Activated naive CD4-positive, alpha-beta T cell treated with anti-CD3 and anti-CD28 coated beads, Interleukin-2, amount 50 U/mL, for 24 hours (primary cell): Measurements from ENCODE around the gene TSPAN13.

Experiments
- H3K27ac Mint-ChIP-seq: one replicate; pipeline ENCODE4 v1.8.0; 2021; ENCODE audit warnings: mild to moderate bottlenecking, mixed read lengths
- H3K27me3 Mint-ChIP-seq: one replicate; pipeline ENCODE4 v1.8.0; 2021; ENCODE audit warnings: mixed read lengths
- H3K36me3 Mint-ChIP-seq: one replicate; pipeline ENCODE4 v1.8.0; 2021; ENCODE audit warnings: mixed read lengths
- H3K4me1 Mint-ChIP-seq: one replicate; pipeline ENCODE4 v1.8.0; 2021; ENCODE audit warnings: mixed read lengths
- H3K4me3 Mint-ChIP-seq: one replicate; pipeline ENCODE4 v1.8.0; 2021; ENCODE audit warnings: mild to moderate bottlenecking, mixed read lengths
- H3K9me3 Mint-ChIP-seq: one replicate; pipeline ENCODE4 v1.8.0; 2021; ENCODE audit warnings: mixed read lengths

TSPAN13 gene

DNA sequence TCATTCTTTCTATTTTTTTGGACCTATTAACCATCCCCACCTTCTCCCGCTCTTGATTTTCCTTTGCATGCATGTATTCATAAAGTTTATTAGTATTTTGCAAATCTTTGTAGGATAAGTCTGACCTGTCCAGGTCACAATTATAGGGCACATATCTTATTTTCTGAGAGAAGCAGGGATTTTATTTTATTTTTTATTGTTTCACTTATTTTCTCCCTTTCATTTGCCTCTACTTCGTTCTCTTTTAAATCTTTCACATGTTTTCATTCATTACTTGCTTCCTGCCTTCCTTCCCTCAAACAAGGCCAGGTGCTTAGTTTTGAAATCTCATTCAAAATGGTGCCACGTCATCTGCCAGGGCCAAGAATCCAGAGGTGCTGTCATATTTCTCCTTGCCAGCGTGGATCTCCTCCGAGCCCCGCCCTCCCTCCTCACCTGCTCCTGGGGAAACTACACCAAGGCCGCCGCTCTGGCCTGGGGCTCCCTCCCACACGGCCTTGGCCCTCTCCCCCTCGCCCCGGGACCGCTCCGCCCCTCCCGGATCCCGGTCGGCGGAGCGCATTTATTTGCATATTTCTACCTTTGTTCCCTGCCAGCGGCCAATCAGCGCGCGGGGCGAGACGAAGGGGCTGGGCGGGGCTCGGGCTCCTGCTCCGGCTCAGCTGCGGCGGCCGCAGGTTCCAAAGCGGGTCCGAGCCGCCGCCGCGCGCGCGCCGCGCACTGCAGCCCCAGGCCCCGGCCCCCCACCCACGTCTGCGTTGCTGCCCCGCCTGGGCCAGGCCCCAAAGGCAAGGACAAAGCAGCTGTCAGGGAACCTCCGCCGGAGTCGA lies at the start of gene TSPAN13:
TSS of gene TSPAN13 (plus strand) at position 654 of the 830 bp plus-strand sequence. CDS start 213 bp downstream, outside the sequence.
- peak within 1 kb of the TSS; percentile 81 for H3K4me3 Mint-ChIP-seq
- H3K4me1 Mint-ChIP-seq: peaks cover 11% of the 10 kb centered on the region
- peaks cover 31% of the 10 kb centered on the region for H3K27me3 Mint-ChIP-seq
- peak within 1 kb of the TSS; percentile 13 for H3K27ac Mint-ChIP-seq
- H3K9me3 Mint-ChIP-seq: no peaks in the 10 kb centered on the region
- H3K36me3 Mint-ChIP-seq: peaks cover 2% of the 10 kb centered on the region

DNA sequence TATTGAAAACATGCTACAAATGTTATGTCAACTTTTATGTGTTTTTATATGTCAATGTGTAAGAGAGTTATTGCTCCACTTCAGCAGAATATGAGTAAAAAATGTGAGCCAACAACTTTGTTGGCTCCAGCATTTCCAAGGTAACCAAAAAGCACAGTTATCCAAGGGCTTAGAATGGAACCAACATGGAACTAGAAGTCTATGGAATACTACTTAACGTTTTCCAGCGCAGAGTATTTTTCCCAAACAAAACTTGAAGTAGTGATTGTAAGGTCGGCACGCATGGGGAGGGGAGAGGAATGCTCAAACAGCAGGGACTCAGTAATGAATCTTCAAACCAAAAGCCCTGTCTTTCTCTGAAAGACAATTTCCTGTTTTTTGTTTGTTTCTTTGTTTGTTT lies 45.0 kb upstream of the TSPAN13 start:
- H3K4me3 Mint-ChIP-seq: no peak overlapping the region
- peak overlapping the region; percentile 76 for H3K27ac Mint-ChIP-seq
- H3K36me3 Mint-ChIP-seq: peaks cover 28% of the 10 kb centered on the region
- peaks cover 14% of the 10 kb centered on the region for H3K4me1 Mint-ChIP-seq
- H3K27me3 Mint-ChIP-seq: no peaks in the 10 kb centered on the region
- no peaks in the 10 kb centered on the region for H3K9me3 Mint-ChIP-seq

DNA sequence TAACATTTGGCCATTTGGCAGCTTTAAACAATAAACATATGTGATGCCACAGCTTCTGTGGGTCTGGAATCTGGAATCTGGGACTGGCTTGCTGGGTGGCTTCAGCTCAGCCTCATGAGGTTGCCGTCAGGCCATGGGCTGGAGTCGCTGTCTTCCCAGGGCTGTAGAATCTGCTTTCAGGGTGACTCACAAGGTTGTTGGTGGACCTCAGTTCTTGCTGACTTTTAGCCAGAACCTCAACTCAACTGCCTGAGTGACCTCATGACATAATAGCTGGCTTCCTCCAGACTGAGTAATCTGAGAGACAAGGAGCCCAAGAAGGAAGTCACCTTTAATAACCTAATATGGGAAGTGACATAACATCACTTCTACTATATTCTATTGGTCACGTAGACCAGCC lies 44.6 kb upstream of the TSPAN13 start:
- peaks cover 14% of the 10 kb centered on the region for H3K4me1 Mint-ChIP-seq
- H3K4me3 Mint-ChIP-seq: no peak overlapping the region
- H3K27me3 Mint-ChIP-seq: no peaks in the 10 kb centered on the region
- H3K27ac Mint-ChIP-seq: no peak overlapping the region
- no peaks in the 10 kb centered on the region for H3K9me3 Mint-ChIP-seq
- H3K36me3 Mint-ChIP-seq: peaks cover 26% of the 10 kb centered on the region

DNA sequence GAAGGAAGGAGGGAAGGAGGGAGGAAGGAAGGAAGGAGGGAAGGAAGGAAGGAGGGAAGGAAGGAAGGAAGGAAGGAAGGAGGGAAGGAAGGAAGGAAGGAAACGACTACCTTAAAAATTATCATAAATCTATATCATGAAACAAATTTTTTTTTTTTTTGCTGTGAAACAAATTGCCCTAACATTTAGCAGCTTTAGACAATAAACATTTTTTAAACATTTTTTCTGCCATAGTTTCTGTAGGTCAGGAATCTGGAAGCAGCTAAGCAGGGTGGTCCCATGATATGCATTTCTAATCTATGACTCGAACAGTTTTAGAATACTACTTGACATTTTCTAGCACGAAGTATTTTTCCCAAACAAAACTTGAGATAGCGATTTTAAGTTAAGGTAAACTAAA lies 42.9 kb upstream of the TSPAN13 start:
- H3K4me1 Mint-ChIP-seq: peaks cover 14% of the 10 kb centered on the region
- peaks cover 20% of the 10 kb centered on the region for H3K36me3 Mint-ChIP-seq
- H3K27me3 Mint-ChIP-seq: no peaks in the 10 kb centered on the region
- no peaks in the 10 kb centered on the region for H3K9me3 Mint-ChIP-seq
- no peak overlapping the region for H3K4me3 Mint-ChIP-seq
- H3K27ac Mint-ChIP-seq: no peak overlapping the region

DNA sequence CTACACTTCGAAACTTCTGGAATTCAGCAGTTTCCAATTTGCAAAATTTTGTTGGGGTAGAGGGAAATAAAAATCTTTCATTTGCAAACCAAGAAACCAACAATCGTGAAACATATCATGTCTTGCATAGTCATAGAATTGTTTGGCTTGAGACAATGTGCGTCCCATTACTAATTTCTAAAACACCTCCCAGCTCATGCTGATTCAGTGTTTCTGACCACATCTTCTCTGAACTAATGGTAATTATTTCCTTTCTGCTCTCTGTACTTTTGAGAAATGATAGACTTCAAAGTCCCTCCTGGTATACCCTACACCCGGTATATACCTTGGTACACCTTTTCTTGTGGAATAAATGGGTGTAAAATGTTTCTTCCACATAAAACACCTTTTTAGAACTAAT lies 41.8 kb upstream of the TSPAN13 start:
- Mint-ChIP-seq H3K4me1 (peaks cover 14% of the 10 kb centered on the region), H3K4me3 (no peak overlapping the region), H3K36me3 (peaks cover 16% of the 10 kb centered on the region), H3K9me3 (no peaks in the 10 kb centered on the region), H3K27me3 (no peaks in the 10 kb centered on the region), H3K27ac (peak overlapping the region; percentile 56)

DNA sequence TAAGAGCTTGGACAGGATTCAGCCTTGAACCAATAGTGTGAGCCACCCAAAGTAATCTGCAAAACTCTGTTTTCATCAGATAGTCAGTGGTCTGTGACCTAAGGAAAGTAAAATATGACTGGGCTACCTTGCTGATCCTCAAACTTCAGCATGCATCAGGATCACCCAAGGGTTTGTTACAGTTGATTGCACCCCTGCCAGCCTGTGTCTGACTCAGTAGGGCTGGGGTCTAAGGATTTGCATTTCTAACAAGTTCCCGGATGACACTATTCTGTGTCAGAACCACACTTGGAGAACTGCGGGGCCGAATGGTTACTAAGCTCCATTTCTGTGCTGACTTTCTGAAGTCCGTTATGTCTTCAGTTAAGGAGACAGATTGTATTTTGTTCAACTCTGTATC lies 40.6 kb upstream of the TSPAN13 start:
- no peaks in the 10 kb centered on the region for H3K27me3 Mint-ChIP-seq
- H3K27ac Mint-ChIP-seq: no peak overlapping the region
- no peaks in the 10 kb centered on the region for H3K9me3 Mint-ChIP-seq

DNA sequence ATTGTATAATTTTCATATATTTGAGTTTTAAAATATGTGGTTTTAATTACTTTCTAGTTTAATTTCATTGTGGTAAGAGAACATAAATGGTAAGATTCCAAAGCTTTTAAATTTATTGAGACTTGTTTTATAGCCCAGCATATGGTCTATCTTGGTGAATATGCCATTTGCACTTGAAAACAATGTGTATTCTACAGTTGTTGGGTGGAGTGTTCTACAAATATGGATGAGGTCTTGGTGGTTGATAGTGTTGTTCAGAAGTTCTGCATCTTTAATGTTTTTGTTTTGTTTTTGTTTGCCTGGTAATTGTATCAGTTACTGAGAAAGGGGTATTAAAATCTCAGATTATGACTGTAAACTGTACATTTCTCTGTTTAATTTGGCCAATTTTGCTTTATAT lies 37.6 kb upstream of the TSPAN13 start:
- peaks cover 18% of the 10 kb centered on the region for H3K36me3 Mint-ChIP-seq
- H3K4me1 Mint-ChIP-seq: peaks cover 17% of the 10 kb centered on the region
- no peaks in the 10 kb centered on the region for H3K27me3 Mint-ChIP-seq
- H3K4me3 Mint-ChIP-seq: no peak overlapping the region
- no peaks in the 10 kb centered on the region for H3K9me3 Mint-ChIP-seq
- H3K27ac Mint-ChIP-seq: no peak overlapping the region

More for the DNA sequence above, 40.6 kb upstream of the TSPAN13 start:
- Mint-ChIP-seq H3K4me1 (peaks cover 14% of the 10 kb centered on the region), H3K36me3 (peaks cover 19% of the 10 kb centered on the region), H3K4me3 (no peak overlapping the region)

DNA sequence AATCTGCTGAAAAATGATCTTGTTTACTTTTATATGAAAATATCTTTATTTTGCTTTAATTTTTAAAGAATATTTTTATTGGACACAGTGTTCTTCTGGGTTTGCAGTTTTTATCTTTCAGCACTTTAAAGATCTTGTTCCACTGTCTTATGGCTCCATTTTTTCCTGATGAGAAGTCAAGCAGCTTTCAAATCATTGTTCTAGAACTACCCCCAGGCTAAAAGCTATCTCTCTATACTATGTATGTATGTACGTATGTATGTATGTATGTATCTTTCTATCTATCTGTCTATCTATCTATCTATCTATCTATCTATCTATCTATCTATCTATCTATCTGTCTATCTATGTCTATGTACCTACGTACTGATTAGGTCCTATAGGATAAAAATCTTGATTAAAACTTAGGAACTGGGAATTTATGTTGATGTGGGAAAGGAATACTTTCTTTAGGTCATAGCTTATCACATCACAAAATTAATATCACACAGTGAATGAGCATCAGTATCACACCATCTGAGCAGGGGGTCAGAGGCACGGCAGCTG lies 35.4 kb upstream of the TSPAN13 start:
- H3K9me3 Mint-ChIP-seq: no peaks in the 10 kb centered on the region
- peaks cover 13% of the 10 kb centered on the region for H3K36me3 Mint-ChIP-seq
- no peak overlapping the region for H3K4me3 Mint-ChIP-seq
- no peaks in the 10 kb centered on the region for H3K27me3 Mint-ChIP-seq
- peaks cover 11% of the 10 kb centered on the region for H3K4me1 Mint-ChIP-seq
- no peak overlapping the region for H3K27ac Mint-ChIP-seq

DNA sequence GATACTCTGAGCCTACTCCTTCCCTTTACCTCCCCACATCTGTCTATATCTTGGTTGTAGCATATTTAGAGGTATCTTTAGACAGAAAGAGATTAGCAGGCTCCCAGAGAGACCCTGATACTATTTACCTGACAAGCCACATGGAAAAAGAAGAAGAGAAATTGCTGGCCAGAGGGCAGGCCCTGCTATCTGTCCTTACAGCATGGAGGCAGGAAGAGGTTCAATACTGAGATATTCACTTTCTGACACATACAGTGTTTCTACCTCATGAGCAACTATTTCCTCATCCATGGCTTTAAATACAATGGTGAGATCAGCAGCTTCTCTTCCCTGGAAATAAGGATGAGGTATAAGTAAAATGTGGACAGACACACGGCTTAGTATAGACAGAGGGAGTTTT lies 33.9 kb upstream of the TSPAN13 start:
- Mint-ChIP-seq H3K4me1 (peaks cover 11% of the 10 kb centered on the region), H3K9me3 (no peaks in the 10 kb centered on the region)

DNA sequence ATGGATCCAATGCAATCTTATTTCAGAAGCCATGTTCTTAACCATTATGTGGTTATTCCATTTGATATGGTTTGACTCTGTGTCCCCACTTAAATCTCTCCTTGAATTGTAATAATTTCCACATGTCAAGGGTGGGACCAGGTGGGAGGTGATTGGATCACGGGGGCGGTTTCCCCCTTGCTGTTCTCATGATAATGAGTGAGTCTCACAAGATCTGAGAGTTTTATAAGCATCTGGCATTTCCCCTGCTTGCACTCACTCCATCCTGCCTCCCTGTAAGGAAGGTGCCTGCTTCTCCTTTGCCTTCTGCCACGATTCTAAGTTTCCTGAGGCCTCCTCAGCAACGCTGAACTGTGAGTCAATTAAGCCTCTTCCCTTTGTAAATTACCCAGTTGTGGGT lies 32.0 kb upstream of the TSPAN13 start:
- Mint-ChIP-seq H3K4me1 (peaks cover 11% of the 10 kb centered on the region), H3K36me3 (peaks cover 10% of the 10 kb centered on the region), H3K9me3 (no peaks in the 10 kb centered on the region), H3K27me3 (no peaks in the 10 kb centered on the region), H3K27ac (peak overlapping the region; percentile 93), H3K4me3 (peak overlapping the region; percentile 57)

More for the DNA sequence above, 33.9 kb upstream of the TSPAN13 start:
- no peak overlapping the region for H3K27ac Mint-ChIP-seq
- H3K36me3 Mint-ChIP-seq: peaks cover 16% of the 10 kb centered on the region
- no peaks in the 10 kb centered on the region for H3K27me3 Mint-ChIP-seq
- no peak overlapping the region for H3K4me3 Mint-ChIP-seq

DNA sequence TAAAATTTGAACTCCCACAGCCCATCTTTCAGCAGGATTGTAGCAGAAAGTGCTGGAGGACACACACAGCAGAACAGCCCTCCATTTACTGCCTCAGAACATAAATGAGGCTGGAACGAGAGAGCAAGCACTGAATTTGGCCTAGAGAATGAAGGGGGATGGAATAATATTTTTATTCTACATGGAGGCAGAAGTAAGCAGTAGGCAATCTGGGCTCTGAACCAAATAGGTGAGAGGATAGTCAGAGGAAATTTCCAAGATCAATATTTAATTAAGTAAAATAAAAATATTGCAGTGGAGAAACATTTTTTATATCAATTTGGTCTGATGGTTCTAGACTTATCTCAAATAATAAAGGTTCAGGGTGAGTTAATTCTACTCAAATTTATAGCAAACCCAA lies 29.2 kb upstream of the TSPAN13 start:
- H3K9me3 Mint-ChIP-seq: no peaks in the 10 kb centered on the region
- H3K4me1 Mint-ChIP-seq: peaks cover 11% of the 10 kb centered on the region
- H3K27ac Mint-ChIP-seq: no peak overlapping the region
- H3K36me3 Mint-ChIP-seq: peaks cover 4% of the 10 kb centered on the region
- H3K4me3 Mint-ChIP-seq: no peak overlapping the region
- H3K27me3 Mint-ChIP-seq: no peaks in the 10 kb centered on the region

DNA sequence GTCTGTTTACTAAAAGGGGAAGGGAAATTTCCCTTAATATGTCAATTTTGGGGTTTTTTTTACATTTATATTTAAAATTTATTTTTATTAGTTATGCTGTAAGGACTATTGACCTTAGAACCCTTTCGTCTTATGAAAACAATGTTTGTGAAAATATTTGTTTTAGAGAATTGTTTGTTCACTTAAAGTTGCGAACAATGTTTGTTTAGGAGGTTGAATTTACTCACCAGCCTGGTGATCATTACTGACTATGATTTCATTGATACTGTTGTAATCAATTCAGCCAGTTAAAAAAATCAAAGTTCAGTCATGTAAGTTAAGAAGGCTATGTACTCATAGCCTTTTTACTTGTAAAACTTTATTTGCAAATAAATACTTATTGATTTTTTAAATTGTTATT lies 27.4 kb upstream of the TSPAN13 start:
- Mint-ChIP-seq H3K4me3 (no peak overlapping the region), H3K4me1 (peaks cover 9% of the 10 kb centered on the region), H3K36me3 (peaks cover 3% of the 10 kb centered on the region), H3K9me3 (no peaks in the 10 kb centered on the region), H3K27ac (no peak overlapping the region), H3K27me3 (no peaks in the 10 kb centered on the region)

DNA sequence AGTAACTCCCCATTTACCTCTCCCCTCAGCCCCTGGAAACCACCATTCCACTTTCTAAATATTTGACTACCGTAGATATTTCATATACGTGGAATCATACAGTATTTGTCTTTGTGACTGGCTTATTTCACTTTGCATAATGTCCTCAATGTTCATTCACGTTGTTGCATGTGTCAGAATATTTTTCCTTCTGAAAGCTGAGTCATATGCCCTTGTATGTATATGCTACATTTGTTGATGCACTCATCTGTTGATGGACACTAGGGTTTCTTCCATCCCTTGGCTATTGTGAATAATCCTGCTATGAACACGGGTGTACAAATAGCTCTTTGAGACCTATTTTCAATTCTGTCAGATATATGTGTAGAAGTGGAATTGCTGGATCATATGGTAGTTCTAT lies 25.8 kb upstream of the TSPAN13 start:
- H3K9me3 Mint-ChIP-seq: no peaks in the 10 kb centered on the region
- no peaks in the 10 kb centered on the region for H3K4me1 Mint-ChIP-seq
- H3K27me3 Mint-ChIP-seq: no peaks in the 10 kb centered on the region
- no peak overlapping the region for H3K27ac Mint-ChIP-seq
- H3K4me3 Mint-ChIP-seq: no peak overlapping the region
- H3K36me3 Mint-ChIP-seq: peaks cover 5% of the 10 kb centered on the region

DNA sequence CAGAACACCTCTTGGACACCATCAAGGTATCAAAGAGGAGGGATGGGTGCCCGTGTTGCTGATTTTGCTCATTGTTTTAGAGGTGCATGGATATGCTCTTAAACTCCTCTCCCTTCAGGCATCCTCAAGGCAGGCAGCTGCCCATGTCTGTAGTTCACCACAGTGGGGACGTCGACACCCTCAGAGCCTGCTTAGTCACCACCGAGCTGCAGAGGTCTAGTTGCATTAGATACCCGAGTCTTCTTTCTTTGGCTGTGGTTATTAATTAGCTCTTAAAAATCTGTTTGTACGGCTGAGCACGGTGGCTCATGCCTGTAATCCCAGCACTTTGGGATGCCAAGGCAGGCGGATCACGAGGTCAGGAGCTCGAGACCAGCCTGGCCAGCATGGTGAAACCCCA lies 24.7 kb upstream of the TSPAN13 start:
- Mint-ChIP-seq H3K27me3 (no peaks in the 10 kb centered on the region), H3K4me3 (no peak overlapping the region), H3K36me3 (peaks cover 5% of the 10 kb centered on the region), H3K9me3 (no peaks in the 10 kb centered on the region), H3K4me1 (no peaks in the 10 kb centered on the region), H3K27ac (no peak overlapping the region)

DNA sequence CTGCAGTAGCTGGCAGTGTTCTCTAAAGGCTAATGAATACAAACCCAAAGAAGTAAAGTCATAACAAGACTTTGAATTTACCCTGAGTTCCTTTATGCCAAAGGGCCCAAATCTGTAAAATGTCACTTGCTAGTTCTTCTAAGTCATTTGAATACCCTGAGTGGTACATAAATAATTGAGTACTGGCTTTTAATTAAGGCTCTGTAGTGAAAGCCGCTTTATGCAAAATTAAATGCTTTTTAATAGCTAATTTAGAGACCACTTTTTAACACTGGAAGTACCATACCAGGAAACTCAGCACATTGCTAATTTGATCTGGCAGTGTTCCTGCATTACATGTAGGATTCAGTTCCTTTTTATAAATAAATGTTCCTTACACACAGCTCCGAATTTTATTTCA lies 24.0 kb upstream of the TSPAN13 start:
- no peaks in the 10 kb centered on the region for H3K9me3 Mint-ChIP-seq
- no peaks in the 10 kb centered on the region for H3K4me1 Mint-ChIP-seq
- H3K27ac Mint-ChIP-seq: no peak overlapping the region
- H3K4me3 Mint-ChIP-seq: no peak overlapping the region
- H3K27me3 Mint-ChIP-seq: no peaks in the 10 kb centered on the region
- H3K36me3 Mint-ChIP-seq: peaks cover 2% of the 10 kb centered on the region

DNA sequence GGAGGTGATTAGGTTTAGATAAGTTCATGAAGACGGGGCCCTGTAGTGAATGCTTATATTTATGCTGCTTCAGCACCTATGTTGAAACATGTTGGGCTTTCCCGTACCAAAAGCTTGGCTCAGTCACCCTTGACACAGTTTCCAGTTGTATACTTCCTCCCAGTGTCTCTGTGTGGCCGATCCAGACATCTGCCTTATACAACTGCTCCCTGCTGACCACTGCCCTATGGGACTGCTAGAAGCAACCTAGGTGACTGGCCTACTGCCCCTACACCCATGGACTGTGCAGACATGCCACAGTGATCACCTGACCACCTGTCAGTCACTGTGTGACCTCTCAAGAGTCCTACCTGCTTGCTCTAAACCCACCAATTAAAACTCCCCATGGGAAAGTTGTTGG lies 22.6 kb upstream of the TSPAN13 start:
- Mint-ChIP-seq H3K4me3 (no peak overlapping the region), H3K4me1 (no peaks in the 10 kb centered on the region), H3K27me3 (no peaks in the 10 kb centered on the region), H3K27ac (no peak overlapping the region), H3K36me3 (peaks cover 2% of the 10 kb centered on the region), H3K9me3 (no peaks in the 10 kb centered on the region)
